ENCODE data around the gene SPINK2.

The SPINK2 gene

DNA sequence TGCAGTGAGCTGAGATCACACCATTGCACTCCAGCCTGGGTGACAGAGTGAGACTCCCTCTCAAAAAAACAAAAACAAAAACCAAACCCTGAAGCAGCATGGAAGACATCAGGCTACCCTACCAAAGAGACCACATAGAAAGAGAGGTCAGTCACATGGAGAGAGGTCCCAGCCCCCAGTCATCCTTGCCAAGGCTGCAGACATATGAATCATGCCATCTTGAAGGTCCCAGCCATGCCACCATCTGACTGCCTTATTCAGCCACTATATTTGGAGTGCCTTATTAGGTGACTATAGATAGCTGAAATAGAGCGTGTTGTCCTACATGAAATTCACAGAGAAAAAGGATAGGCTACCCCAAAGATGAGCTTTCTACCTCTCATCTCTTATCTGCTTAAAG is 48.2 kb downstream of the SPINK2 start:
- H2AFZ ChIP-seq (ENCODE audit: low read length): no peak overlapping the region
- no peaks in the 10 kb centered on the region for H4K20me1 ChIP-seq (ENCODE audit: insufficient read depth, low read length, poor library complexity, severe bottlenecking)
- H3K4me3 ChIP-seq (ENCODE audit: low read length, poor library complexity, severe bottlenecking): no peak overlapping the region
- H3K27me3 ChIP-seq (ENCODE audit: insufficient read depth, low read length, poor library complexity, severe bottlenecking): no peaks in the 10 kb centered on the region
- H3K36me3 ChIP-seq (ENCODE audit: insufficient read depth, low read length): no peaks in the 10 kb centered on the region
- H3K9me2 ChIP-seq (replicated peaks; ENCODE audit: low read depth, low read length): no peaks in the 10 kb centered on the region
- H3K79me2 ChIP-seq (ENCODE audit: insufficient read depth, low read length): no peaks in the 10 kb centered on the region
- no peak overlapping the region for H3K4me2 ChIP-seq (ENCODE audit: low read depth, low read length, poor library complexity, severe bottlenecking)
- TF ChIP-seq EZH2phosphoT487 (IDR thresholded peaks at IDR 0.05; ENCODE audit: borderline replicate concordance): no peak
- TF ChIP-seq, protein P1, sequence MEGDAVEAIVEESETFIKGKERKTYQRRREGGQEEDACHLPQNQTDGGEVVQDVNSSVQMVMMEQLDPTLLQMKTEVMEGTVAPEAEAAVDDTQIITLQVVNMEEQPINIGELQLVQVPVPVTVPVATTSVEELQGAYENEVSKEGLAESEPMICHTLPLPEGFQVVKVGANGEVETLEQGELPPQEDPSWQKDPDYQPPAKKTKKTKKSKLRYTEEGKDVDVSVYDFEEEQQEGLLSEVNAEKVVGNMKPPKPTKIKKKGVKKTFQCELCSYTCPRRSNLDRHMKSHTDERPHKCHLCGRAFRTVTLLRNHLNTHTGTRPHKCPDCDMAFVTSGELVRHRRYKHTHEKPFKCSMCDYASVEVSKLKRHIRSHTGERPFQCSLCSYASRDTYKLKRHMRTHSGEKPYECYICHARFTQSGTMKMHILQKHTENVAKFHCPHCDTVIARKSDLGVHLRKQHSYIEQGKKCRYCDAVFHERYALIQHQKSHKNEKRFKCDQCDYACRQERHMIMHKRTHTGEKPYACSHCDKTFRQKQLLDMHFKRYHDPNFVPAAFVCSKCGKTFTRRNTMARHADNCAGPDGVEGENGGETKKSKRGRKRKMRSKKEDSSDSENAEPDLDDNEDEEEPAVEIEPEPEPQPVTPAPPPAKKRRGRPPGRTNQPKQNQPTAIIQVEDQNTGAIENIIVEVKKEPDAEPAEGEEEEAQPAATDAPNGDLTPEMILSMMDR (conservative IDR thresholded peaks at IDR 0.05; ENCODE audit: low read length): no peak
- no peaks in the 10 kb centered on the region for H3F3A ChIP-seq (ENCODE audit: low read depth)
- no peaks in the 10 kb centered on the region for H3K9me3 ChIP-seq (ENCODE audit: insufficient read depth, low read depth, low read length)
- no peaks in the 10 kb centered on the region for H3K4me1 ChIP-seq (ENCODE audit: insufficient read depth, low read length, poor library complexity, severe bottlenecking)
- no peak overlapping the region for H3K9ac ChIP-seq (ENCODE audit: low read depth, low read length, poor library complexity, severe bottlenecking)

DNA sequence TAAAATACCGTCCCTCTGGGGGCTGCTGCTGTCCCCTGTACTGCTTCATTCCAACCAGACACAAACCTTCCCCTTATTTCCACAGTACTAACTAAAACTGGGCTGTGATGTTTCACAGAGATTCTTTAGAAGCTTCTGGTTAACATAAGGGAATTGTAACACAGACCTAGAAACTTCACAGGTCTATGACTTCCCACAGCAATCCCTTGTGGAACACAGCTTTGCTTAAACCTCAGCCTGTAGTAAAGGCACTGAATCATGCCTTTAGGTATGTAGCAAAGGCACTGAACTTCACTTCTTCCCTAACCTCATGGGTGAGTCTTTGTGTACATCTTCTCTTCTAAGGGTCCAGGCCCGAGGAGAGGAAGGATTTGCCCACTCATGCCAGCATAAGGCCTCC is 49.4 kb downstream of the SPINK2 start:
- H3K27me3 ChIP-seq (ENCODE audit: insufficient read depth, low read length, poor library complexity, severe bottlenecking): no peaks in the 10 kb centered on the region
- no peak overlapping the region for H3K9ac ChIP-seq (ENCODE audit: low read depth, low read length, poor library complexity, severe bottlenecking)
- H3K79me2 ChIP-seq (ENCODE audit: insufficient read depth, low read length): no peaks in the 10 kb centered on the region
- H3K4me1 ChIP-seq (ENCODE audit: insufficient read depth, low read length, poor library complexity, severe bottlenecking): no peaks in the 10 kb centered on the region
- H3K9me3 ChIP-seq (ENCODE audit: insufficient read depth, low read depth, low read length): no peaks in the 10 kb centered on the region
- TF ChIP-seq, protein P1 (conservative IDR thresholded peaks at IDR 0.05; ENCODE audit: low read length): no peak
- TF ChIP-seq EZH2phosphoT487 (IDR thresholded peaks at IDR 0.05; ENCODE audit: borderline replicate concordance): no peak
- H3K36me3 ChIP-seq (ENCODE audit: insufficient read depth, low read length): no peaks in the 10 kb centered on the region
- no peak overlapping the region for H3K4me2 ChIP-seq (ENCODE audit: low read depth, low read length, poor library complexity, severe bottlenecking)
- H3K9me2 ChIP-seq (replicated peaks; ENCODE audit: low read depth, low read length): no peaks in the 10 kb centered on the region
- H2AFZ ChIP-seq (ENCODE audit: low read length): no peak overlapping the region
- no peak overlapping the region for H3K4me3 ChIP-seq (ENCODE audit: low read length, poor library complexity, severe bottlenecking)
- H3F3A ChIP-seq (ENCODE audit: low read depth): no peaks in the 10 kb centered on the region
- H4K20me1 ChIP-seq (ENCODE audit: insufficient read depth, low read length, poor library complexity, severe bottlenecking): no peaks in the 10 kb centered on the region

DNA sequence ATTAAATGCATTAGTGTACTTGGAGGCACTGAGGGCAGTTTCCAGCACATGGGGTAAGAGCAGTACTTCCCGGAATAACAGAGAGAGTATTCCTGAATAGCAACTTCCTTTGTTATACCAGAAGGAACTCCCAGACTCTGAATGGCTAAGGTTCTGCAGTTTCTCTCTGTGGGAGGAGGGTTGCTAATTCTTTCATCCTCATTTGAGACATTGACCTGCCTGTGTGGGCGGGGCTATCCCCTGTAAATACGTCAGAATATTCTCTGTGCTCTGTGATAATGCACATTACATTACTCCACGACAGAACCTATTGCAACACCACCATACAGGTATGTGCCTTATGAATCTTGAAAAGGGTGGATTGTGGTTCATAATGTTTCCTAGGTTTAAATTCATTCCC is 52.7 kb downstream of the SPINK2 start:
- Histone ChIP-seq H2AFZ (ENCODE audit: low read length) (peak overlapping the region; percentile 38; the same call in 1 of the 2 replicates), H3K4me2 (ENCODE audit: low read depth, low read length, poor library complexity, severe bottlenecking) (no peak overlapping the region)

More for the DNA sequence above, 52.7 kb downstream of the SPINK2 start:
- Histone ChIP-seq H4K20me1 (ENCODE audit: insufficient read depth, low read length, poor library complexity, severe bottlenecking) (no peaks in the 10 kb centered on the region), H3K79me2 (ENCODE audit: insufficient read depth, low read length) (no peaks in the 10 kb centered on the region), H3K4me1 (ENCODE audit: insufficient read depth, low read length, poor library complexity, severe bottlenecking) (peaks cover 10% of the 10 kb centered on the region), H3K27me3 (ENCODE audit: insufficient read depth, low read length, poor library complexity, severe bottlenecking) (no peaks in the 10 kb centered on the region), H3K36me3 (ENCODE audit: insufficient read depth, low read length) (no peaks in the 10 kb centered on the region), H3F3A (ENCODE audit: low read depth) (no peaks in the 10 kb centered on the region), H3K9me2 (replicated peaks; ENCODE audit: low read depth, low read length) (no peaks in the 10 kb centered on the region), H3K9me3 (ENCODE audit: insufficient read depth, low read depth, low read length) (no peaks in the 10 kb centered on the region), H3K9ac (ENCODE audit: low read depth, low read length, poor library complexity, severe bottlenecking) (no peak overlapping the region), H3K4me3 (ENCODE audit: low read length, poor library complexity, severe bottlenecking) (no peak overlapping the region)
- TF ChIP-seq EZH2phosphoT487 (IDR thresholded peaks at IDR 0.05; ENCODE audit: borderline replicate concordance): no peak
- TF ChIP-seq, protein P1 (conservative IDR thresholded peaks at IDR 0.05; ENCODE audit: low read length): no peak

Measured in Loucy (cell line).